ENCODE measurements around the gene TLK2. TPM values are rescaled to one million over a fixed set of nuclear protein-coding genes. Genes with fewer than 3 reads are reported as not detected.

TLK2 gene
- total and polyA plus RNA-seq, 2 experiments from 2014 or later, result 19.6 to 56.1 TPM

DNA sequence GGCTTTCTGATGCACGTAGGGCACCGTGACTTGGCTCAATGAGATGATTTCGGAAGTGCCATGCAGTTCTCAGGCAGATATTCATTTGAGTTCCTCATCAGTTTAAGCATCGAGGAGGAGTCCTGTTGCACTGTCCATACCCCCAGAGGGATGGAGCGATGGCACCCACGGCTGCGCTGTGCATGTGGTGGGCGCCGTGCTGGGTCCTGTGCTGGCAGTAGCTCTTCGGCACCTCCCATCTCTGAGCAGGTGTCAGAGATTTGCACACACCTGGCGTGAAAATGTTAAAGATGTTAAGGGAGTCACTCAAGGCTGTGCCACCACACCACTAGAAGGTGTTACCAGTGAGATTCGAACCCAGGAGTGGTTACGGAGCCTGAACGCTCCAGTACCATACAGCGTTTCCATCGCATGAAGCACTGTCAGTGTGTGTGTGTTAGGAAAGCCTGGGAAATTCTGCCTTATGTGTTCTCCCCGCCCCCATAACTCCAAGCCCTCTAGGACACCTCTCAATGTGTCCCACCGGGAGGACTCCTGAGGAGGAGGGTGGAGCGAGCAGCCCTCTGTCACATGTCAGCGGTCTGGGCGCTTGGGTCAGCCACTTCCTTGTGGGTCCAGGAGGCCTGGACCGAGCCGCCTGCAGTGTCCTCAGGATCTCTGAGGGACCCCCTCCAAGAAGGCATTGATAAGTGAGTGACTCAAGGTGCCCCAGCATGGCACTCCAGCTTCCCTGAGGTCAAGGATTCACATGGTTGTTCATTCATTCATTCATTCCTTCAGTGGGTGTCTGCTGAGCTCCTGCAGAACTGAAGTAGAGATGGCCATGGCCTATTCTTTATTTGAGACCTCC lies 152.7 kb downstream of the TLK2 start (continued):
- TF ChIP-seq EZH2phosphoT487 (IDR thresholded peaks at IDR 0.05; ENCODE audit: unreplicated experiment) (no peak), STAT1 (IDR thresholded peaks at IDR 0.05; ENCODE audit: unreplicated experiment) (no peak), EZH2 (IDR thresholded peaks at IDR 0.05; ENCODE audit: low read depth, unreplicated experiment) (no peak), REST (IDR thresholded peaks at IDR 0.05; ENCODE audit: unreplicated experiment) (no peak)

DNA sequence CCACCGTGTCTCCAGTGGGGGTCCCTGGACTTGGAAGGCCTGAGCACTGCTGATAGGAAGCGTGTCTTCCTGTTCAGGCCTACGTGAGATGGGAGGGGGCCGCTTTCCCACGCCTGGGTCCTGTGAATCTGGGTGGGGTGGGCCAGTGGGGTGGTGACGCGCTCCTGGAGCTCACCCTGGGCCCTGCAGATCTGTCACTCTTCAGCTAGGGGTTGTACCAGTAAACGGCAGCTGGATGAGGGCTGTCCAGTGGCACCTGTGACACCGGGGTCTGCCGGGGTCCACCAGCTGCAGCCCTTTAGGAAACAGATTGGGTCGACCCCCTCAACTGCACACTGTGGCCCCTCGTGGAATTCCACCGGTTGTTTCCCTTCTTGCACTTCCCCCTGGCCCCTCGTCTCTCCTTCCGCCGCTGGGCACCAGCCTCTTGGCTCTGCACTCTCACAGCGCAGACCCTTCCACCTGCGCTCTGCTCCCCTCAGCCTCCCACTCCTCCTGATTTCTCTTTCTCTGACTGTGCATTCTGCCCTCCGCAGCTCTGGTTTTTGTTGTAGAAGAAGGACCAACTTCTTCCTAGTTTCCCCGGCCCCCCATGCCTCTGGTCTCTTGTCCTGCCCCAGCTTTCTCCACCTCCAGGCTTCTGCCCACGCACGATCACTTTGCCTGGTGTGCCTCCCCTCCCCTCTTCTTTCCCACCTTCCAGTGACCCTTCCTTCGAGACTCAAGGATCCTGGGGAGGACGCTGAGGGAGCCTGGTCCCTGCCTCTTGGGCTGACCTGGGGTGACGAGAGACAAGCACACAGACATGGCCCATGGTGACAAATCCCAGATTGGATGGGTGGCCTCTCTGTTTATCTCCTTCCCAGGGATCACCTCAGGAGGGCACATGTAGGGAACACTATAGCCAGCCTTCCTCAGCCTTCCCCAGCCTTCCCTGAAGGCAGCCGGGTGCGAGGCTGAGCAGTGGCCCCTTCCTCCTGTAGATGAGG lies 153.6 kb downstream of the TLK2 start:
- no peaks in the 10 kb centered on the region for H4K20me1 ChIP-seq (replicated peaks; ENCODE audit: insufficient read depth)
- Mint-ChIP-seq H3K9me3 (no peaks in the 10 kb centered on the region), H3K4me3 (peak overlapping the region; percentile 10; the same call in 1 of the 3 replicates)
- no peak for TF ChIP-seq ZNF462 (CRISPR knock-in tag; IDR thresholded peaks at IDR 0.05)
- TF ChIP-seq POLR2AphosphoS5 (IDR thresholded peaks at IDR 0.05; ENCODE audit: low read depth), result no peak
- TF ChIP-seq ZNF114 (CRISPR knock-in tag; IDR thresholded peaks at IDR 0.05), result no peak
- TF ChIP-seq EZH2phosphoT487 (IDR thresholded peaks at IDR 0.05; ENCODE audit: unreplicated experiment), result no peak
- no peak for TF ChIP-seq REST (IDR thresholded peaks at IDR 0.05; ENCODE audit: unreplicated experiment)

More for the DNA sequence above, 153.6 kb downstream of the TLK2 start:
- Mint-ChIP-seq H3K27ac (peak overlapping the region; percentile 68), H3K4me1 (peaks cover 41% of the 10 kb centered on the region), H3K36me3 (ENCODE audit: low read depth) (peaks cover 4% of the 10 kb centered on the region), H3K27me3 (ENCODE audit: insufficient read depth, low read depth, poor library complexity) (peaks cover 21% of the 10 kb centered on the region)
- ATAC-seq (no peak), DNase-seq (ENCODE audit: low spot score) (peak; percentile 40)
- H3K27ac ChIP-seq (ENCODE audit: low read depth), result peak overlapping the region; percentile 90
- H3F3A ChIP-seq (replicated peaks; ENCODE audit: low read depth), result 0 out of 2 replicates have a peak, but pooled peaks cover 6% of the 10 kb centered on the region
- no peak overlapping the region for H3K4me3 ChIP-seq
- no peak overlapping the region for H3K4me2 ChIP-seq
- H2AFZ ChIP-seq, result no peak overlapping the region
- H3K9me2 ChIP-seq (ENCODE audit: insufficient read depth), result no peaks in the 10 kb centered on the region
- H3K4me1 ChIP-seq (ENCODE audit: insufficient read depth), result peaks cover 28% of the 10 kb centered on the region
- peaks cover 64% of the 10 kb centered on the region for H3K79me2 ChIP-seq (replicated peaks; ENCODE audit: insufficient read depth)
- H3K36me3 ChIP-seq (ENCODE audit: insufficient read depth), result no peaks in the 10 kb centered on the region
- no peaks in the 10 kb centered on the region for H3K27me3 ChIP-seq (ENCODE audit: insufficient read depth)
